ES-I3 (cell line): ENCODE data around the gene PARVB.

ENCODE experiments used
- H3K36me3 ChIP-seq: 2 replicates; pipeline ENCODE4 v1.6.1; 2013; ENCODE audit warnings: mild to moderate bottlenecking, low read length, control low read depth, moderate library complexity; ENCODE audit not compliant: insufficient read depth
- H3K4me1 ChIP-seq: 2 replicates; pipeline ENCODE4 v1.6.1; 2013; ENCODE audit warnings: mild to moderate bottlenecking, control low read depth, low read length; ENCODE audit not compliant: insufficient read depth
- H3K9ac ChIP-seq: 2 replicates; pipeline ENCODE4 v1.6.1; 2013; ENCODE audit warnings: low read depth, mild to moderate bottlenecking, low read length, moderate library complexity
- H3K9me3 ChIP-seq: 2 replicates; pipeline ENCODE4 v1.6.1; 2013; ENCODE audit warnings: mild to moderate bottlenecking, low read length, moderate library complexity; ENCODE audit not compliant: control insufficient read depth, insufficient read depth

The PARVB gene

DNA sequence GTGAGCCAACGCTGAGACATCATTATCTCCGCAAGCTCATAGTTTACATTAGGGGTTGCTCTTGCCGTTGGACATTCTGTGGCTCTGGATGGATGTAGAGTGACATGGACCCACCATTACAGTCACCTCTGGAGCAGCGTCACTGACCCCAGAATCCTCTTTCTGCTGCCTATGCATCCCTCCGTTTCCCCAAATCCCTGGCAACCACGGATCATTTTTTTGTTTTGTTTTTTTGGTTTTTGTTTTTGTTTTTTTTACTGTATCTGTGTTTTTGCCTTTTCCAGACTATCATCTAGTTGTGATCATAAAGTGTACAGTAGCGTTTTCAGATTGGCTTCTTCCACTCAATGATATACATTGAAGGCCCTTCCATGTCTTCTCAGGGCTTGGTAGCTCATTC lies 4.0 kb downstream of the PARVB start:
- H3K36me3 ChIP-seq = no peaks in the 10 kb centered on the region
- H3K9me3 ChIP-seq = no peaks in the 10 kb centered on the region
- H3K9ac ChIP-seq = no peak overlapping the region
- H3K4me1 ChIP-seq = peaks cover 13% of the 10 kb centered on the region; the same call in 1 of the 2 replicates

DNA sequence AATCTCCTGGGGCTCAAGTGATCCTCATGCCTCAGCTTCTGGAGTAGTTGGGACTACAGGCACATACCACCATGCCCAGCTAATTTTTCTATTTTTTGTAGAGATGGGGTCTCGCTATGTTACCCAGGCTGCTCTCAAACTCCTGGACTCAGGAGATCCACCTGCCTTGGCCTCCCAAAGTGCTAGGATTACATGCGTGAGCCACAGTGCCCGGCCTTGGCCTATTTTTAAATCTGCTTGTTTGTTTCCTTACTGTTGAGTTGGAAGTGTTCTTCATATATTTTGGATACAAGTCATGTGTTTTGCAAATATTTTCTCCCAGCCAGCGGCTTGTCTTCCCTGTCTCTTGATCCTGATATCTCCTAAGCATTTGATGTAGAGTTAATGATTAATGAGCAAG lies 5.0 kb downstream of the PARVB start:
- Histone ChIP-seq H3K9ac (no peak overlapping the region), H3K36me3 (no peaks in the 10 kb centered on the region), H3K4me1 (peaks cover 19% of the 10 kb centered on the region), H3K9me3 (no peaks in the 10 kb centered on the region)

DNA sequence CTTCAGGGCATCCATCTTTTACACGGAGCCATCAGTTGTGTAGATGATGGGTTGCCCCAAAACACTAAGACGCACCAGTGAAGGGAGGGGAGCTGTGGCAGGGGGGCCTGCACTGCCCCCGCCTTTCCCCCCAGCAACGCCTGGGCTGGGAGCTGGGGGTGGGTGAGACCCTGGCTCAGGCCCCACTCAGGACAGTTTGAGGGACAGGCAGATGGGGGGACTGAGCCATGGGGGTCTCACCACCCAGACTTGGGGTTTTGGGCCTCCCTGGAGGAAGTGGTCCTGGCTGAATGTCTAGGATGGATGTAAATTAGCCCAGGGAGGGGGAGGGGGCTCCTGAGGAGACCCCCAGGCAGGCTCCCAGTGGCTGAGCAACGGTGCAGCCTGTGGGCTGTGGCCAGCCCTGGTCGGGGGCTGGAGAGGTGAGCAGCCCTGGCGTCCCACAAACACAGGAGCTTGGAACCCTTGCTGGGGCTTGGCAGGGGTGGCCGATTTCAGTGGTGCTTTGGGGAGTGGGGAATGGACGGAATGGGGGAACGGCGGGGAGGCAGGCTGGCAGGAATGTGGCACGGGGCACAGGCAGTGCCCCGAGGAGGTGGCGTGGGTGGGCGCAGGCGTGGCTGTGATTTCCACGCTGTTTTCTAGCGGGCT lies 6.1 kb downstream of the PARVB start:
- H3K36me3 ChIP-seq = no peaks in the 10 kb centered on the region
- no peaks in the 10 kb centered on the region for H3K9me3 ChIP-seq
- H3K4me1 ChIP-seq = peaks cover 19% of the 10 kb centered on the region
- H3K9ac ChIP-seq = no peak overlapping the region

DNA sequence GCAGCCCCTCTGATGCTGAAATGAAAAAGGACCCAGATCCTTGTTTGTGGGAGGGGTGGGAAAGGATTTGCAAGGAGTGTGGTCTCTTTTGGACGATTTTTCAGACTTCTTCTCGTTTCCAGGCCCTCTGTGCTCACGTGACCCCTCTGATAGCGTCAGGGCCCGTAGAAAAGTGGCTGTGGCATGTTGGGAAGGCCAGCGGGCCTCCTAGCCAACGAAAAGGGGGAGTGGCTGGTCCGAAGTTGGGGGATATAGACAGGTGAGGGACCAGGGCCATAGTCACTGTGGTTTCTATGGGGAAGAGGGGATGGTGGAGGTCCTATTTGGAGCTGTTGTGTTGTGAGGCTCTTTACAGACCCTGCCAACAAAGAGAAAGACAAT lies 6.6 kb downstream of the PARVB start:
- Histone ChIP-seq H3K36me3 (no peaks in the 10 kb centered on the region), H3K4me1 (peaks cover 19% of the 10 kb centered on the region), H3K9ac (no peak overlapping the region), H3K9me3 (no peaks in the 10 kb centered on the region)

DNA sequence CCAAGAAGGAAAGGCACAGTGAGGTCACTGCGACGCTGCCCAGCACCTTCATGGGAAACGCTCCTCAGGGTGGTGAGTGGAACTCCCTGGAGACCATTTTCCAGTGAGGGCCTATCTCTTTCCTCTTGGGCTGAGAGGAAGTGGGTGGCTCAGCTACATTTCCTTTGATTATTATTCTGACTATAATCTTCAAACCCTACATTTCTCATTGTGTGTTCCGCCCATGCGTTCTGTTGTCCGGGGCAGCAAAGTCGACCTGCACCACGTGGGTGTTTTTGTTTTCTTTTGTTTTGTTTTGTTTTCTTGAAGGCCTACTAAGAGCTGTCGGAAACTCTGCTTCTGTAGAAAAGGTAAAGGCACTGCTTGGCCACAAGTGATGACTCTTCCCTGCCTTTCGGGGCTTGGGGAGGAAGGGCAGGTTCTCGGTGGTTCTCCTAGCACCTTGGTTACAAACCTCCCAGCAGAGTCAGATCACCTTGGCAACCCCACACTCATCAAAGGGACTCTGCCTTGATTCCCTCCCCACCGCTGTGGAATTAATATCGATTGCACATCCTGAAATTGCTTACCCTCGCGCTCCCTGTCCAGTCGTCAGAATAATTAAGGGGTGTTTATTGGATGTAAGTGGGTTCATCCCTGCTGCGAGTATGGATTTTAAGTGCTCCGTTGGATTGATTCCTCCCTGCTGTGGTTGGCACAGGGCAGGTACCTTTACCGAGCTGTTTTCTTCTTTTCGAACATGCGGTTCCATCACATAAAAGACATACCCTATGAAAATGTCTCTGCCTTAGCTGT lies 7.3 kb downstream of the PARVB start:
- no peak overlapping the region for H3K9ac ChIP-seq
- H3K4me1 ChIP-seq = peaks cover 16% of the 10 kb centered on the region
- H3K36me3 ChIP-seq = no peaks in the 10 kb centered on the region
- no peaks in the 10 kb centered on the region for H3K9me3 ChIP-seq

DNA sequence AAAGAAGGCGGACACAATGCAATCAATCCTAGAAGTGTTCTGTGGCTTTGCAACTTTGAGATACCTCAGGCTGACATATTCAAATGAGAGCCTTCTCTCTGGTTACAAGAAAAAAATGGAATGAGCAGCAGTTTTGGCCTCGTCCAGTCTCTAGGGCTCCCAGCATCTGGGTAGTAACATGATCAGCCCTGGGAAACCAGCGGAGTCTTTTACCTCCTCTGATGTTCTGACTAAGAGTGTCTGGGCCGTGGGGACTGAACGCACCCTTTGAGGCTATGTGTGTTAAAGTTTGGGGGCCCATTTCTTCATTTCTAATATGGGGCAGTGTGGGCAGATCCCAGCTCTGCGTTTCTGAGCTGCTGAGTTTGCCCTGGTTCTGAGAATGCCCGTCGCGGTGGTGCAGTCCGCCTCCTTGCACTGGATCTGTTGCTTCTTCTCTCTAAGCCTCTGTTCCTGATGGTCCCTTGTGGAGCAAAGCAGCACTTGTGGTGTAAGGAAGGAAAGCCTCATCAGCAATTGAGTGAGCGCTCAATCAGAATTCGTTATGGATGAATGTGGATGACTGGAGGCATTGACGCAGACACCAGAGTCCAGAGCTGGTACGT lies 8.1 kb downstream of the PARVB start:
- H3K36me3 ChIP-seq = no peaks in the 10 kb centered on the region
- peaks cover 9% of the 10 kb centered on the region for H3K4me1 ChIP-seq
- H3K9me3 ChIP-seq = no peaks in the 10 kb centered on the region
- H3K9ac ChIP-seq = no peak overlapping the region

DNA sequence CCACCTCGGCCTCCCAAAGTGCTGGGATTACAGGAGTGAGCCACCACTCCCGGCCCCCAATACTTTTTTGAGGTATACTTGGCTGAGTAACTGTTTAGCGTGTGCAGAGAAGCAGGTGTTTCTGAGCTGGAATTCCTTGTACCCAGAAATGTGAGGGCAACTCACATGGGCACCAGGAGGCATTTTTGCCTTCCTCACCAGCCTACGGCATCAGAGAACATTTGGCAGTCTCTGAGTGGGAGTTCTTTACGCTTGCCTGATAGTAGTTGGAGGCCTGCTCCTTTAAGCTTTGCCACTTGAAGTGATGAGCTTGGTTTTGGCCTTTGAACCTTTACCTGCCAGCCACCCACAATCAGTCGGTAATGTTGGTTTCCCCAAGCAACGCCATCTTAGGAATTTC lies 9.2 kb downstream of the PARVB start:
- Histone ChIP-seq H3K9me3 (no peaks in the 10 kb centered on the region), H3K9ac (no peak overlapping the region), H3K36me3 (no peaks in the 10 kb centered on the region), H3K4me1 (peaks cover 6% of the 10 kb centered on the region)

DNA sequence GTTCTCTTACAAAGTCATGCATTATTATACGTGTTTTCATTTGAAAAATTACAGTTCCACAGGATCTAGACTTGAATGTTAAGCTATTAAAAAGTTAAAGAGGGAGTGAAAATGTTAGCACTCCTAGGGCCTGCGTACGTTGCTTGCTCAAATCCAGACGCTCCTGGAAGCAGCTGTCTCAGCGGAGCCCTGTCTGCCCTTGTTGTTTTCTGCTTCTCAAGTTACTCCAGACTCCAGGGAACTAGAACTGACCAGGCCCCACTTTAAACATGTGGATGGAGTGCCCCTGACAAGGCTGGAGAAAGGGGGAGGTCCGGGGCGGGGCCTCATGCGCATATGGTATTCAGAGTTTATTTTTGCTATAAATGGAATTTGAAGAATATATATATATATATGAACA lies 9.6 kb downstream of the PARVB start:
- no peak overlapping the region for H3K9ac ChIP-seq
- H3K9me3 ChIP-seq = no peaks in the 10 kb centered on the region
- H3K36me3 ChIP-seq = no peaks in the 10 kb centered on the region
- H3K4me1 ChIP-seq = peaks cover 6% of the 10 kb centered on the region

DNA sequence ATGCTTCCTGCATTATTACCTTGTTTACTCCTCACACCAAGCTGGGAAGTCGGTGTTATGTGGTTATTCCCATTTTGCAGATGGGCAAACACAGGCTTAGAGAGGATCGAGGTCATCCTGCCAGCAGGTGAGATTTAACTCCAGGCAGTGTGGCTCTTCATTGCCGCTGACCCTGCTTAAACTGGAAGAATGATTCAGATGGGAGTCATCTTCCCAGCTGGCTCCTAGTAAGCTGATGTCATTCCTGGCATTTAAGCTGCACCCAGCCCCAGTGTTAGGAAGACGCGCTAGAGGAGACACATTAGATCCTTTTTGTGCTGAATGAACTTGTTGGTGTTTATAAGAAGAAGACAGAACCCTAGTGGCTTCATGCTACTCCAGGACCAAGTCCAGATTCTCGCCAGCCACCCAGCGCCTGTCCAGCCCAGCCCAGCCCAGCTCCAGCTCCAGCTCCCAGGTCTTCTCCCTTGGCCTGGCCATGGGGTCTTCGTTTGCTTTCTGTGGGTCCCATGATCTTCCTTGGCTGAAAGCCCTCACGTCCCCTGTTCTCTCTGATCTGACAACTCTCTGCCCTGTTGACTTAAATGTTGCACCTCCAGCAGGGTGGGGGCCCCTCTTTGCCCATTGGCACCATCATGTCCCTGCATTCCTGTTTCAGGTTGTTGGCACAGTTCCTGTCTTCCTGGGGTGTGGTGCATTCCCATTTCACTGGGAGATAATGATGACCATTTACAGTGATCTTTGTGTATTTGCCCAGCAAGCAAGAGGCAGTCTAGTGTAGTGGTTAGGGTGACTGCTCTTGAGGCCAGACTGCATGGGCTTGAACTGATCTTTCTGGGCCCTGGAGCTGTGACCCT lies 13.6 kb downstream of the PARVB start:
- Histone ChIP-seq H3K9me3 (peaks cover 3% of the 10 kb centered on the region; the same call in 1 of the 2 replicates), H3K4me1 (peaks cover 6% of the 10 kb centered on the region), H3K36me3 (no peaks in the 10 kb centered on the region), H3K9ac (no peak overlapping the region)

DNA sequence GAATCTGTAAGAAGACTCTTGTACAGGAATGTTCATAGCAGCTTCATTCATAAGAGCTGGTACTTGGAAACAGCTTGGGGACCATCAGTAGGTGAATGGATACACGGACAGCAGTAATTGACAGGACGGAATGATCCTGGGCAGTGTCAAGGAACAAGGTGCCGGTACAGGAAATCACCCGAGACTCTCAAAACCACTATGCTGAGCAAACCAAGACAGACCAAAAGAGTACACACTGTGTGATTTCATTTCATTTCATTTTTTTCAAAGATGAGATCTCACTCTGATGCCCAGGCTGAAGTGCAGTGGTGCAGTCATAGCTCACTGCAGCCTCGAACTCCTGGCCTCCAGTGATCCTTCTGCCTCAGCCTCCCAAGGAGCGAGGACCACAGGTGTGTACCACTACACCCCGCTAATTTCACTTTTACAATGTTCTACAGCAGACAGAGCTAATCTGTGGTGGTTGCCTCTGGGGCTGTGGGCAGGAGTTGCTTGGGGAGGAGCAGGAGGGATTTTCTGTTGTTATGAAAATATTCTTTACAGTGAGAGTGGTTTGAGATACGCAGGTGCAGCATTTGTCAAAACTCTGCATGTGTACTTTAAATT lies 15.6 kb downstream of the PARVB start:
- H3K4me1 ChIP-seq = no peaks in the 10 kb centered on the region
- no peak overlapping the region for H3K9ac ChIP-seq
- peaks cover 3% of the 10 kb centered on the region; the same call in 1 of the 2 replicates for H3K9me3 ChIP-seq
- no peaks in the 10 kb centered on the region for H3K36me3 ChIP-seq

DNA sequence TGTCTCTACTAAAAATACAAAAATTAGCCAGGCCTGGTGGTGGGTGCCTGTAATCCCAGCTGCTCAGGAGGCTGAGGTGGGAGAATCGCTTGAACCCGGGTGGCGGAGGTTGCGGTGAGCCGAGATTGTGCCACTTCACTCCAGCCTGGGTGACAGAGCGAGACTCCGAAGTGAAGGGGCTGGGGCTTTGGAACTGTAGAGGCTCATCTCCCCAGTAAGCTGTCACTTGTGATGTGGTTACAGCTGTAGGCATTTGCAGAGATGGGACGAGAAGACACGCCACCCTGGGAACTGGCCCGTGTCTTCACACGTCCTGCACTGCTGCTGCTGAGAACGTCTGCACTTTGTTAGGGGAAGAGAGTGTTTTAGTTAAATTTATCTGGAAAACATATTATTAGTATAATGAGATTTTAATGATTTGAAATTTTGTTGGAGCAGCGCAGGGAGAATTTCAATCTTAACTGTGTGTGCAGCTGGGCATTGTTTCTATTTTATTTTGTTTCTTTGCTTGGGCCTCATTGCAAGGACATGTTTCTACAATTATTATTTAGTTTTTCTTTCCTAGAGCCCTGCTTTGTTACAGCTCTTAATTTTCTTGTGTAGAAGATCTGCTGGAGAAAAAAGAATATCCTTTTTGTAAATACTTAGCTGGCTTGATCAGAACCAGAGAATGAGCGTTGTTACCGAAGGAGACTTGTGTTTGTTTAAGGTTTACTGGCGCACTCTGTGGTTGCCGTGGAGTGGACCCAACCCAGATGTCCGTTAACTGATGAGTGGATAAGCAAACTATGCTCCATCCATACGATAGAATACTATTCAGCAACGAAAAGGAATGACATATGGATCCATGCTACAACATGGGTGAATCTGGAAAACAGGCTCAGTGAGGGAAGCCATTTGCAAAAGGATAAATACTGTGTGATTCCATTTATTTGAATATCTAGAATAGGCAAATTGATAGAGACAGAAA lies 18.4 kb downstream of the PARVB start:
- Histone ChIP-seq H3K9me3 (peaks cover 3% of the 10 kb centered on the region; the same call in 1 of the 2 replicates), H3K9ac (no peak overlapping the region), H3K4me1 (no peaks in the 10 kb centered on the region), H3K36me3 (no peaks in the 10 kb centered on the region)

DNA sequence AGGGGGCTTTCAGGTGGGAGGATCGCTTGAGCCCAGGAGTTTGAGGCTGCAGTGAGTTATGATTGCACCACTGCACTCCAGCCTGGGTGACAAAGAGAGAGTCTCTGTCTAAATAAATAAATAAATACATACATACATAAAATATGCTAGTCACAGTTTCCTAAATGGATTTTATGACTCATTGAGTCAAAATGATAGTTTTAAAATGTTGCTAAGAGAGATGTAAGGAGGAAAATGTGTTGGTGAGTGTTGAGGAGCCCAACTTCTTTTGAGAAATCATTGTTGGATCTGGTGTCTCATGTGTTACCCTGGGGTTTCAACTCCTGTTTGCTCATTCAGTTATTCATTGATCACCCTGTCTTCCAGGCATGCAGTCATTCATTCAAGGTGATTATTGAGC lies 21.0 kb downstream of the PARVB start:
- Histone ChIP-seq H3K4me1 (no peaks in the 10 kb centered on the region; the same call in 1 of the 2 replicates), H3K9me3 (peaks cover 3% of the 10 kb centered on the region; the same call in 1 of the 2 replicates), H3K9ac (no peak overlapping the region), H3K36me3 (no peaks in the 10 kb centered on the region)

DNA sequence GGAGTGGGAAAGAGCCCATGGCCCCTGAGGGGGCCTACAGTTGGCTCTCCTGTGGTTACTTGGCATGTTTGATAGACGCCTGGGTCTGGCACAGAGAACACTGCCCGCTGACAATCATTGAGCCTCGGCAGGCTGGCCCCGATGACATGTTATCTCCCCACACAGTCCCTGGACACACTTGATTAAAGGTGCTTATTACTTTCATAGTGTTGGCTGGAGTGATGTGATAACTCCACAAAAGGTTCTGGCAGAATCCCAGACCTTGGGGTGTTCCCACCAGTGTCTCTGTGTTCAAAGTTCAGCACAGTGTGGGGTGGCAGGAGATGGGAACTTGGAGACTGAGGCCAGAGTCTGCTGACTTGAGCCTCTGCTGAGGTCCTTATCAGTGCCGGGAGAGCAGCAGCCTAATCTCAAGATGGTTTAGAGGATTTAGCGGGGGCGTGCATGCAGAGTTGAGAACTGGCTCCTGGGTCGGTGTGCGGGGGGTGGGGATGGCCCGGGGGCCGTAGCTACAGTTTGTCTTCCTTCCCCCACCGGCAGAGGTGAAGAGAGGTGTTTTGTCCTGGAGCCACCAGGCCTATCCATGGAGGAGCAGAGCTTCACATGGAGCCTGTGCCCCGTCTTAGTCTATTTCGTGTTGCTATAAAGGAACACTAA lies 22.5 kb downstream of the PARVB start:
- Histone ChIP-seq H3K4me1 (peaks cover 2% of the 10 kb centered on the region; the same call in 1 of the 2 replicates), H3K36me3 (no peaks in the 10 kb centered on the region), H3K9me3 (no peaks in the 10 kb centered on the region), H3K9ac (no peak overlapping the region)
